ENCODE data around the gene SUGCT.

GRCh38 chr7:40348126-40348728, 213.4 kb downstream of the SUGCT start:
- TF ChIP-seq CTCF (IDR thresholded peaks at IDR 0.05 in 8 of 11, conservative IDR thresholded peaks at IDR 0.05 in 3 of 11): no peak
- TF ChIP-seq POLR2A (IDR thresholded peaks at IDR 0.05): no peak
- TF ChIP-seq POLR2AphosphoS5 (IDR thresholded peaks at IDR 0.05): no peak
